Prostate gland (tissue), 2 donors: Measurements from ENCODE around the gene LRRC28.
"Not testable (repeated sequence)": the region's sequence is repeated elsewhere in the genome, so short reads cannot be mapped to it uniquely, and the experiment has no call there.

ENCODE experiments used
- CTCF ChIP-seq, 4 experiments: fragments of 200-600 bp in 2 of 4; fragments of 450-650 bp in 2 of 4; sonication (generic) in 2 of 4; IDR thresholded peaks; 1 replicate in 3 of 4; 2 replicates in 1 of 4; pipeline ENCODE4 v1.5.1; 2016 to 2019; ENCODE audit warnings: antibody characterized with exemption in 4 of 4, mild to moderate bottlenecking in 2 of 4, moderate library complexity in 2 of 4
- POLR2A ChIP-seq: fragments of 450-650 bp; IDR thresholded peaks from one replicate; pipeline ENCODE4 v1.6.1; 2016; ENCODE audit warnings: antibody characterized with exemption, mild to moderate bottlenecking
- POLR2AphosphoS5 ChIP-seq: sonication (generic); formaldehyde crosslinking; IDR thresholded peaks from one replicate; pipeline ENCODE4 v1.6.1; 2017; ENCODE audit warnings: antibody characterized with exemption

- not testable (repeated sequence) for TF ChIP-seq POLR2A; CTCF (IDR thresholded peaks at IDR 0.05); POLR2AphosphoS5
These were observed 17.1 kb upstream of the LRRC28 start for GRCh38 chr15:99234160-99234559.
